Activated T-cell treated with anti-CD3 and anti-CD28 coated beads, Interleukin-2, amount 50 U/mL, for 72 hours (primary cell): ENCODE data around the gene VASH2. TPM values are rescaled to one million over a fixed set of nuclear protein-coding genes. Genes with fewer than 3 reads are reported as not detected.
"Not testable (repeated sequence)": the region's sequence is repeated elsewhere in the genome, so short reads cannot be mapped to it uniquely, and the experiment has no call there.

Source experiments
- ATAC-seq, 2 donors: fragments of 150-1000 bp; cut with Tn5 transposase; replicated peaks in 1 of 2; 2 replicates each; pipeline ENCODE4 v1.10.0; 2021; ENCODE audit warnings: moderate library complexity in 2 of 2, mild to moderate bottlenecking in 1 of 2
- DNase-seq, 2 donors: peaks; one replicate each; pipeline ENCODE4 v3.0.0; 2021 to 2022; ENCODE audit warnings: mixed read lengths in 1 of 2
- H3K27ac Mint-ChIP-seq: one replicate; pipeline ENCODE4 v1.8.0; 2022; ENCODE audit warnings: mild to moderate bottlenecking, moderate library complexity, mixed read lengths
- H3K27me3 Mint-ChIP-seq: one replicate; pipeline ENCODE4 v1.8.0; 2022; ENCODE audit warnings: low read depth, mixed read lengths
- H3K36me3 Mint-ChIP-seq, 2 donors: one replicate each; pipeline ENCODE4 v1.8.0; 2022; ENCODE audit warnings: mixed read lengths in 2 of 2, mild to moderate bottlenecking in 1 of 2; ENCODE audit not compliant: insufficient read depth in 2 of 2
- H3K4me1 Mint-ChIP-seq: one replicate; pipeline ENCODE4 v1.8.0; 2022; ENCODE audit warnings: low read depth, mixed read lengths
- H3K4me3 Mint-ChIP-seq, 2 donors: one replicate each; pipeline ENCODE4 v1.8.0; 2022; ENCODE audit warnings: mild to moderate bottlenecking in 2 of 2, mixed read lengths in 2 of 2, moderate library complexity in 2 of 2
- H3K9me3 Mint-ChIP-seq, 2 donors: one replicate each; pipeline ENCODE4 v1.8.0; 2022; ENCODE audit warnings: mixed read lengths in 2 of 2
- total RNA-seq, 2 donors: library from RNA; stranded (reverse); gene quantifications; one replicate each; pipeline ENCODE4 v1.2.3, GENCODE V29; 2022

The VASH2 gene
- under 1 TPM; 0.62 to 0.74 TPM for total RNA-seq

- DNase-seq (peak; percentile 75 to 79), ATAC-seq (peak; percentile 98 to 99)
- peaks cover 2 to 3% of the 10 kb centered on the region in 2 donors for H3K9me3 Mint-ChIP-seq
- H3K27ac Mint-ChIP-seq = no peak within 1 kb of the TSS
- peaks cover 52% of the 10 kb centered on the region for H3K27me3 Mint-ChIP-seq
- peak within 1 kb of the TSS; percentile 85 to 90 for H3K4me3 Mint-ChIP-seq
- H3K4me1 Mint-ChIP-seq = peaks cover 10% of the 10 kb centered on the region
- no peaks in the 10 kb centered on the region for H3K36me3 Mint-ChIP-seq
Measured at GRCh38 chr1:212950243-212951125, at the start of gene VASH2. Gene VASH2, plus strand, starts transcription at chr1:212950541. Its CDS starts 1,002 bp downstream, at chr1:212951543.

GRCh38 chr1:212901290-212901689 is 49.1 kb upstream of the VASH2 start:
- ATAC-seq = no peak
- Mint-ChIP-seq H3K27me3 (no peaks in the 10 kb centered on the region), H3K36me3 (peaks cover 19 to 22% of the 10 kb centered on the region in 2 donors), H3K4me1 (no peaks in the 10 kb centered on the region), H3K4me3 (no peak overlapping the region), H3K27ac (no peak overlapping the region), H3K9me3 (peaks cover 4 to 18% of the 10 kb centered on the region in 2 donors)
- no peak for DNase-seq

- Mint-ChIP-seq H3K36me3 (peaks cover 18 to 20% of the 10 kb centered on the region in 2 donors), H3K27me3 (no peaks in the 10 kb centered on the region), H3K9me3 (peaks cover 4 to 18% of the 10 kb centered on the region in 2 donors), H3K4me3 (no peak overlapping the region), H3K27ac (no peak overlapping the region), H3K4me1 (no peaks in the 10 kb centered on the region)
- ATAC-seq (no peak), DNase-seq (no peak)
Measured at GRCh38 chr1:212902054-212902453, 48.3 kb upstream of the VASH2 start.

- no peak overlapping the region for H3K4me3 Mint-ChIP-seq
- peaks cover 17 to 20% of the 10 kb centered on the region in 2 donors for H3K36me3 Mint-ChIP-seq
- H3K4me1 Mint-ChIP-seq = no peaks in the 10 kb centered on the region
- DNase-seq (no peak), ATAC-seq (no peak)
- H3K27me3 Mint-ChIP-seq = no peaks in the 10 kb centered on the region
- H3K27ac Mint-ChIP-seq = no peak overlapping the region
- peaks cover 4 to 18% of the 10 kb centered on the region in 2 donors for H3K9me3 Mint-ChIP-seq
Measured at GRCh38 chr1:212903664-212904063, 46.7 kb upstream of the VASH2 start.

GRCh38 chr1:212908071-212908470 is 42.3 kb upstream of the VASH2 start:
- H3K27me3 Mint-ChIP-seq, H3K4me3 Mint-ChIP-seq, H3K36me3 Mint-ChIP-seq, DNase-seq, H3K4me1 Mint-ChIP-seq, ATAC-seq, H3K27ac Mint-ChIP-seq, H3K9me3 Mint-ChIP-seq: not testable (repeated sequence)

- no peak for ATAC-seq
- Mint-ChIP-seq H3K4me1 (no peaks in the 10 kb centered on the region), H3K9me3 (no peaks in the 10 kb centered on the region), H3K27me3 (no peaks in the 10 kb centered on the region), H3K36me3 (no peaks in the 10 kb centered on the region), H3K27ac (no peak overlapping the region), H3K4me3 (no peak overlapping the region)
- DNase-seq = no peak
Measured at GRCh38 chr1:212908971-212909370, 41.4 kb upstream of the VASH2 start.

GRCh38 chr1:212909652-212910063 is 40.7 kb upstream of the VASH2 start:
- ATAC-seq = no peak
- DNase-seq = no peak
- no peaks in the 10 kb centered on the region for H3K4me1 Mint-ChIP-seq
- no peak overlapping the region for H3K4me3 Mint-ChIP-seq
- H3K9me3 Mint-ChIP-seq = no peaks in the 10 kb centered on the region
- H3K36me3 Mint-ChIP-seq = no peaks in the 10 kb centered on the region
- no peaks in the 10 kb centered on the region for H3K27me3 Mint-ChIP-seq
- H3K27ac Mint-ChIP-seq = no peak overlapping the region

- not testable (repeated sequence) for H3K9me3 Mint-ChIP-seq, H3K27me3 Mint-ChIP-seq, H3K36me3 Mint-ChIP-seq, ATAC-seq, H3K4me1 Mint-ChIP-seq, H3K4me3 Mint-ChIP-seq, H3K27ac Mint-ChIP-seq, DNase-seq
Measured at GRCh38 chr1:212910213-212910612, 40.1 kb upstream of the VASH2 start.

GRCh38 chr1:212913638-212914037 is 36.7 kb upstream of the VASH2 start:
- not testable (repeated sequence) for H3K27me3 Mint-ChIP-seq, H3K27ac Mint-ChIP-seq, H3K4me1 Mint-ChIP-seq, DNase-seq, H3K9me3 Mint-ChIP-seq, H3K36me3 Mint-ChIP-seq, ATAC-seq, H3K4me3 Mint-ChIP-seq

- H3K27ac Mint-ChIP-seq, H3K27me3 Mint-ChIP-seq, H3K36me3 Mint-ChIP-seq, H3K4me3 Mint-ChIP-seq, H3K4me1 Mint-ChIP-seq, ATAC-seq, H3K9me3 Mint-ChIP-seq, DNase-seq: not testable (repeated sequence)
Measured at GRCh38 chr1:212914110-212914509, 36.2 kb upstream of the VASH2 start.

- Mint-ChIP-seq H3K4me3 (no peak overlapping the region), H3K36me3 (no peaks in the 10 kb centered on the region), H3K27ac (no peak overlapping the region)
Measured at GRCh38 chr1:212914789-212915188, 35.6 kb upstream of the VASH2 start.

GRCh38 chr1:212915245-212916091 is 34.9 kb upstream of the VASH2 start:
- Mint-ChIP-seq H3K36me3 (no peaks in the 10 kb centered on the region), H3K9me3 (no peaks in the 10 kb centered on the region), H3K4me3 (no peak overlapping the region), H3K27ac (no peak overlapping the region), H3K4me1 (no peaks in the 10 kb centered on the region), H3K27me3 (peaks cover 9% of the 10 kb centered on the region)
- no peak for DNase-seq
- no peak for ATAC-seq

More at GRCh38 chr1:212914789-212915188, 35.6 kb upstream of the VASH2 start:
- ATAC-seq (no peak), DNase-seq (no peak)
- Mint-ChIP-seq H3K9me3 (no peaks in the 10 kb centered on the region), H3K27me3 (peaks cover 8% of the 10 kb centered on the region), H3K4me1 (no peaks in the 10 kb centered on the region)

- Mint-ChIP-seq H3K36me3 (no peaks in the 10 kb centered on the region), H3K4me1 (no peaks in the 10 kb centered on the region), H3K4me3 (no peak overlapping the region), H3K27ac (no peak overlapping the region), H3K27me3 (peaks cover 13% of the 10 kb centered on the region), H3K9me3 (no peaks in the 10 kb centered on the region)
- ATAC-seq = no peak
- no peak for DNase-seq
Measured at GRCh38 chr1:212916481-212917133, 33.7 kb upstream of the VASH2 start.
